Measurements from ENCODE around the gene SLC5A10. TPM values are rescaled to one million over a fixed set of nuclear protein-coding genes. Genes with fewer than 3 reads are reported as not detected.

SLC5A10 gene
- 0.05 TPM in 1 of 2 replicates, not detected in the other for polyA plus RNA-seq (2011; rRNA removed)
- 0.14 TPM in 1 of 2 replicates, not detected in the other for polyA minus RNA-seq (2011; rRNA and poly(A)+ RNA removed)

DNA sequence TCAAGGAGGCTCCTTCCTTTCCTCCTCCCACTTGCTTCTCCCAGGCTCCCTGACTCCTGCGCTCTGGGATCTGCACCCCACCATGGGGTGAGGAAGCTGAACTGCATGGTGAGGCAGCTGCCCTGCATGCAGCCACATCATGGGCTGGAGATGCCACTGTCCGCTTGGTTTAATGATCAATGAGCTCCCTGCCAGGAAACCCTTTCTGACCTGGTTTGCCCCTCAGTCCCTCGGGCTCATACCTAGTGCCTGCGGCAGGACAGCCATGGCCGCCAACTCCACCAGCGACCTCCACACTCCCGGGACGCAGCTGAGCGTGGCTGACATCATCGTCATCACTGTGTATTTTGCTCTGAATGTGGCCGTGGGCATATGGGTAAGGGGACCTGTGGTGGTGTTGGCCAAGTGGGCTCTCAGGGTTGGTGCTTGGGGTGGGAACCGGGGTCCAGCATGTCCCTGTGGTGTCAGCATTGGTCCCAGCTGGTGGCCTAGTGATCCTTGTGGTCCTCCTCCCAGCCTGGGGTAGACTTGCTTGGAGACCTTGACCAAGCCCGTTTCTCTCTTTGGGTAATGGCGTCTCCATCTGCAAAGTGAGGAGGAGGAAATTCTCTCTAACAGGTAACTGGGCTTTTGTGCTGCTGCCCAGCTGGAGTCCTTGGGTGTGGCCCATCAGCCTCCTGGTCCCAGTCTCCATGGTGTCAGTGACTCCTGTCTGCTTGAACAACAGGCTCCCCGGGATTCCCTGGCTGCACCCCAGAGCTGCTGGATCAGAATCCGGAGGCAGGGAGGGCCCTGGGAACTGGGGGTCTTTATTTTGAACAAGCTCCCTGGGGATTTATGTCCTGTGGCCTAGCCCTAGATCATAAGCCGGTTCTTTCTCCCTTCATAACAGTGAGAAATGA is at the start of gene SLC5A10:
TSS of gene SLC5A10 (plus strand) at position 225 of the 902 bp plus-strand sequence. CDS start at position 266, 41 bp downstream.
- H3K36me3 ChIP-seq (ENCODE audit: control insufficient read depth, insufficient read depth, low read length), result no peaks in the 10 kb centered on the region
- H3K27me3 ChIP-seq (ENCODE audit: control insufficient read depth, insufficient read depth, low read length), result peaks cover 12% of the 10 kb centered on the region
- ChIA-PET CTCF (interaction anchor here (1.0 to 1.4 kb wide), 2 partner anchors 8 to 9 kb away, joined by 4 read pairs; no protein-coding TSS in a partner anchor), POLR2A (no interaction called here)
- no peak for DNase-seq (ENCODE audit: low read depth)
- TF ChIP-seq, protein P1, sequence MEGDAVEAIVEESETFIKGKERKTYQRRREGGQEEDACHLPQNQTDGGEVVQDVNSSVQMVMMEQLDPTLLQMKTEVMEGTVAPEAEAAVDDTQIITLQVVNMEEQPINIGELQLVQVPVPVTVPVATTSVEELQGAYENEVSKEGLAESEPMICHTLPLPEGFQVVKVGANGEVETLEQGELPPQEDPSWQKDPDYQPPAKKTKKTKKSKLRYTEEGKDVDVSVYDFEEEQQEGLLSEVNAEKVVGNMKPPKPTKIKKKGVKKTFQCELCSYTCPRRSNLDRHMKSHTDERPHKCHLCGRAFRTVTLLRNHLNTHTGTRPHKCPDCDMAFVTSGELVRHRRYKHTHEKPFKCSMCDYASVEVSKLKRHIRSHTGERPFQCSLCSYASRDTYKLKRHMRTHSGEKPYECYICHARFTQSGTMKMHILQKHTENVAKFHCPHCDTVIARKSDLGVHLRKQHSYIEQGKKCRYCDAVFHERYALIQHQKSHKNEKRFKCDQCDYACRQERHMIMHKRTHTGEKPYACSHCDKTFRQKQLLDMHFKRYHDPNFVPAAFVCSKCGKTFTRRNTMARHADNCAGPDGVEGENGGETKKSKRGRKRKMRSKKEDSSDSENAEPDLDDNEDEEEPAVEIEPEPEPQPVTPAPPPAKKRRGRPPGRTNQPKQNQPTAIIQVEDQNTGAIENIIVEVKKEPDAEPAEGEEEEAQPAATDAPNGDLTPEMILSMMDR (IDR thresholded peaks at IDR 0.05; ENCODE audit: insufficient read depth, low read depth, low read length), result peak; percentile 30; the same call in 1 of the 2 replicates
- H3K4me3 ChIP-seq (ENCODE audit: low read depth, low read length), result no peak within 1 kb of the TSS

GRCh38 chr17:18904482-18904881 is 47.5 kb upstream of the SLC5A10 start:
- Histone ChIP-seq H3K36me3 (ENCODE audit: control insufficient read depth, insufficient read depth, low read length) (peaks cover 1% of the 10 kb centered on the region), H3K27me3 (ENCODE audit: control insufficient read depth, insufficient read depth, low read length) (no peaks in the 10 kb centered on the region), H3K4me3 (ENCODE audit: low read depth, low read length) (no peak overlapping the region)
- ChIA-PET CTCF (no interaction called here), POLR2A (no interaction called here)
- DNase-seq (ENCODE audit: low read depth), result no peak
- TF ChIP-seq, protein P1 (IDR thresholded peaks at IDR 0.05; ENCODE audit: insufficient read depth, low read depth, low read length), result no peak

GRCh38 chr17:18905226-18905625 is 46.7 kb upstream of the SLC5A10 start:
- peaks cover 1% of the 10 kb centered on the region for H3K36me3 ChIP-seq (ENCODE audit: control insufficient read depth, insufficient read depth, low read length)
- ChIA-PET CTCF (no interaction called here), POLR2A (no interaction called here)
- TF ChIP-seq, protein P1 (IDR thresholded peaks at IDR 0.05; ENCODE audit: insufficient read depth, low read depth, low read length), result no peak
- no peaks in the 10 kb centered on the region for H3K27me3 ChIP-seq (ENCODE audit: control insufficient read depth, insufficient read depth, low read length)
- H3K4me3 ChIP-seq (ENCODE audit: low read depth, low read length), result no peak overlapping the region
- no peak for DNase-seq (ENCODE audit: low read depth)

DNA sequence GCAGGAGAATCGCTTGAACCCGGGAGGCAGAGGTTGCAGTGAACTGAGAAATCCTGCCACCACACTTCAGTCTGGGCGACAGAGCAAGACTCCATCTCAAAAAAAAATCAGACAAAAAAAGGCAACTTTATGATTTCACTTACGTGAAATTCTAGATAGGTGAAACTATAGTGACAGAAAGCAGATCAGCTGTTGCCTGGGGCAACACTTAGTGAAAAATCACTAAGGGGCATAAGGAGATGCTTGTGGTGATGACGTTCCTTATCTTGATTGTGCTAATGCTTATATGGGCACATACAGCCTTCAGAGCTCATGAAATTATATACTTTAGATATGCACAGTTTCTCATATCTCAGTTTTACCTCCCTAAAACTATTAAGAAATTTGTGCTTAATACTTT is 41.6 kb upstream of the SLC5A10 start:
- ChIA-PET CTCF (no interaction called here), POLR2A (no interaction called here)
- Histone ChIP-seq H3K4me3 (ENCODE audit: low read depth, low read length) (no peak overlapping the region), H3K27me3 (ENCODE audit: control insufficient read depth, insufficient read depth, low read length) (no peaks in the 10 kb centered on the region), H3K36me3 (ENCODE audit: control insufficient read depth, insufficient read depth, low read length) (peaks cover 6% of the 10 kb centered on the region)
- no peak for DNase-seq (ENCODE audit: low read depth)
- TF ChIP-seq, protein P1 (IDR thresholded peaks at IDR 0.05; ENCODE audit: insufficient read depth, low read depth, low read length), result no peak

DNA sequence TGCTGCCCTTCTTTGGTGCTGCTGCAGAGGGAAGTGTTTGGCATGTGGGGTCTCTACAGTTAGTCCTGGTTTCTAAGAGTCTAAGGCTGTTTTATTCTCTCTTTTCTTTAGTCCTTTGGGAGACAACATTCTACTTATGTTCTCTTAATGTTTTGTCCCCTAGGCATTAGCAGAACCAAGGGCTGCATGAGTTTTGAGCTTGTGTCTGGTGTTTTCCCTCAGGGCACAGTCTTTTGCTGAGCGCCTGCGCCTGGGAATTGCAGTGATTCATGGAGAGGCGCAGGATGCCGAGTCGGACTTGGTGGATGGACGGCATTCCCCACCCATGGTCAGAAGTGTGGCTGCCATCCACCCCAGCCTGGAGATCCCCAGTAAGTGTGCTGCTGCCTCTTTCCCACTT is 41.1 kb upstream of the SLC5A10 start:
- Histone ChIP-seq H3K27me3 (ENCODE audit: control insufficient read depth, insufficient read depth, low read length) (no peaks in the 10 kb centered on the region), H3K4me3 (ENCODE audit: low read depth, low read length) (no peak overlapping the region), H3K36me3 (ENCODE audit: control insufficient read depth, insufficient read depth, low read length) (peaks cover 6% of the 10 kb centered on the region)
- TF ChIP-seq, protein P1 (IDR thresholded peaks at IDR 0.05; ENCODE audit: insufficient read depth, low read depth, low read length), result no peak
- POLR2A ChIA-PET, result no interaction called here
- no peak for DNase-seq (ENCODE audit: low read depth)
- CTCF ChIA-PET, result no interaction called here

All from BJ (cell line).